Measurements from ENCODE around the gene FAM234B. TPM values are rescaled to one million over a fixed set of nuclear protein-coding genes. Genes with fewer than 3 reads are reported as not detected.

Gene FAM234B
- total and polyA plus RNA-seq, 8 donors, result 1.1 to 4.6 (median 3.7) TPM

DNA sequence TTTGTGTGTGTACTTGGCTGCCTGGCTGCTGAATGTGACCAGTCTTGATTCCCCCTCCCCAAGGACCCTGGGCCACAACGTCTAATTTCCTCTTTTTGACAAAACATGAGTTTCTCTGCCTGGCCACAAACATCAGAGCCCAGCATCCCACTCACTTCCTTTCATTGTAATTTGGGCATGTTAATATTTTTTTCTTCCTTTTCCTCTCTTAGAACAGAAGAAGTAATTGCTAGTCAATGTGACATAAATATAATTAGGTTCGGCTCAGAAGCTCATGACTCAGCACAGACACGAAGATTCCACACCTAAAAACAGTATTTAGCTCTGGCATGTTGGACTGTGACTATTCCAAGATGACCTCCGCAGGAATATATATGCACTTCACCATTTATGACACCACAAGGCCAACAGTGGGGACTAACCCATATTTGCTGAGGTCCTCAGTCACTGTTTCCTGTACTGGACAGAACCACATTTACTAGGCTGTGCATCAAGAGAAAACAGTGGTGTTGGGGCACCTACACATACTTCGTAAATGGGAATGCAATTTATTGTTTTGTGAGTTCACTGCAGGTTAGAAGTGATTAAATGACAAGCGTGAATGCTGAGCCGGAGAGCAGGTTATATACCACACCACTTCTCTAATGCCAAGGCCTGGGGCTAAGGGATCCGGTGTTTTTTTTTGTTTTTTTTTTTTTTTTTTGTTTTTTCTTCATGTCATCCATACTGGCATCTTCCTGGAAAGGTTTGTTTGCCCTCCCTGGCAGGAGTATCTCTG is 55.1 kb downstream of the FAM234B start:
- H3K27ac ChIP-seq, result peak overlapping the region in 3 of 4 donors; percentile 38 to 65 (median 53)
- TF ChIP-seq CTCF (IDR thresholded peaks at IDR 0.05), result no peak
- H3K36me3 ChIP-seq, result no peaks in the 10 kb centered on the region
- no peak for DNase-seq
- FAIRE-seq, result no peak
- peak in 1 of 4 donors; percentile 3 for ATAC-seq
- no peaks in the 10 kb centered on the region for H3K27me3 ChIP-seq
- intact Hi-C loops (cut with DNase I), result no loop called here
- peaks cover 0 to 16% (median 7%) of the 10 kb centered on the region in 3 donors for H3K4me1 ChIP-seq
- H3K4me3 ChIP-seq, result no peak overlapping the region
- no peaks in the 10 kb centered on the region for H3K9me3 ChIP-seq
- WGBS, 2 donors, result 72 to 81% methylated on average over 8 of the region's 8 CpGs

DNA sequence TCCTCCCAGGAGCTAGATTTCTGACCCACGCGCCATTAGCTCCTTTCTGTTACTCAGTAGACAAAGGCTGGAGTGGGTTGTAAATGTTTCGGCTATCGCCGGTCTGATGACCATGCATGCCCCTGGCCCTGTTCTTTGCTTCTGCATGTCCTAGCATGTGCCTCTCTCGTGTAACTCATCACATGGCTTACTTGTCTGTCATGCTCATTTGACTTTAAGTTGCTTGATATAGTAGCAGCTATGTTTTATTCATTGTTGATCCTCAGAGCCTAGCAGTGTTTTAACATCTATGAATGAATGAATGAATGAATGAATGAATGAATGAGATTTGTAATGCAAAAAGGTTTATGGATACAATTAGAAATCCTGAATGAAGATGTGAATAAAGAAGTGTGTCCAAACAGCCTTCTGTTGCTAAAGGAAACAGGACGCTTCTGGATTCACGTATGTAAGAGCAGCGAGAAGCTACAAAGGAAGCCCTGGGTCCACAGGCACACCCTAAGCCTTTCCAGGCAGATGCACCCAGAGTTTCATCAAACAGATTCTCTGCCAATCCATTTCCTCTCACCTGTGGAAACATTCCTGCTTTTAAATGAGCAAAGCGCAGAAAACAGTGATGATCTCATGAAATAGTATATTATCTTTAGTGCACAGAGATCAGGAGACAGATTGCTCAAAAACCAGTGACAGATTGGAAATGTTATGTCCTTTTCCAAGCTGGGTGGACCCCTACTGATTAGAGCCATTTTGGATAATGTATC is 55.8 kb downstream of the FAM234B start:
- H3K36me3 ChIP-seq, result no peaks in the 10 kb centered on the region
- H3K27me3 ChIP-seq, result no peaks in the 10 kb centered on the region
- peaks cover 0 to 12% (median 7%) of the 10 kb centered on the region in 3 donors for H3K4me1 ChIP-seq
- ATAC-seq (no peak), FAIRE-seq (no peak), DNase-seq (no peak)
- intact Hi-C loops (cut with DNase I), result no loop called here
- 85 to 88% methylated on average over 10 of the region's 10 CpGs for whole genome bisulfite sequencing, 2 donors
- H3K27ac ChIP-seq, result peak overlapping the region; percentile 71 to 90 (median 87)
- no peaks in the 10 kb centered on the region for H3K9me3 ChIP-seq
- H3K4me3 ChIP-seq, result no peak overlapping the region
- no peak for TF ChIP-seq CTCF (IDR thresholded peaks at IDR 0.05)

DNA sequence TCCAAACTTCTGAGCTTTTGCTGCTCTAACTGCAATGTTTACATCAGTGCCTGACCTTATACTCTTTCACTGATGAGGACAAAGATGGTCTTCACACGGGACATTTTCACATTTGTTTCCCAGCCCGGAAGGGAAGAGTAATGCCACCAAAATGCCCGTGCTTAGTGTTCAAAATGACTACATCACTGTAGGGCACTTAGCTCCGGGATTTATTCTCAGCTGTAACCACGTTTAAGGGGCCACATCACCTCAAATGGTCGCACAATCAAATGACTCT is 56.4 kb downstream of the FAM234B start:
- FAIRE-seq (no peak), ATAC-seq (no peak), DNase-seq (no peak)
- intact Hi-C loops (cut with DNase I), result no loop called here
- Histone ChIP-seq H3K4me1 (peaks cover 0 to 10% (median 7%) of the 10 kb centered on the region in 3 donors), H3K27me3 (no peaks in the 10 kb centered on the region), H3K36me3 (no peaks in the 10 kb centered on the region), H3K27ac (peak overlapping the region; percentile 71 to 90 (median 87)), H3K4me3 (peak overlapping the region in 2 of 4 donors; percentile 41 to 70), H3K9me3 (no peaks in the 10 kb centered on the region)
- no peak for TF ChIP-seq CTCF (IDR thresholded peaks at IDR 0.05)
- 21 to 22% methylated on average over 6 of the region's 6 CpGs for WGBS, 2 donors

DNA sequence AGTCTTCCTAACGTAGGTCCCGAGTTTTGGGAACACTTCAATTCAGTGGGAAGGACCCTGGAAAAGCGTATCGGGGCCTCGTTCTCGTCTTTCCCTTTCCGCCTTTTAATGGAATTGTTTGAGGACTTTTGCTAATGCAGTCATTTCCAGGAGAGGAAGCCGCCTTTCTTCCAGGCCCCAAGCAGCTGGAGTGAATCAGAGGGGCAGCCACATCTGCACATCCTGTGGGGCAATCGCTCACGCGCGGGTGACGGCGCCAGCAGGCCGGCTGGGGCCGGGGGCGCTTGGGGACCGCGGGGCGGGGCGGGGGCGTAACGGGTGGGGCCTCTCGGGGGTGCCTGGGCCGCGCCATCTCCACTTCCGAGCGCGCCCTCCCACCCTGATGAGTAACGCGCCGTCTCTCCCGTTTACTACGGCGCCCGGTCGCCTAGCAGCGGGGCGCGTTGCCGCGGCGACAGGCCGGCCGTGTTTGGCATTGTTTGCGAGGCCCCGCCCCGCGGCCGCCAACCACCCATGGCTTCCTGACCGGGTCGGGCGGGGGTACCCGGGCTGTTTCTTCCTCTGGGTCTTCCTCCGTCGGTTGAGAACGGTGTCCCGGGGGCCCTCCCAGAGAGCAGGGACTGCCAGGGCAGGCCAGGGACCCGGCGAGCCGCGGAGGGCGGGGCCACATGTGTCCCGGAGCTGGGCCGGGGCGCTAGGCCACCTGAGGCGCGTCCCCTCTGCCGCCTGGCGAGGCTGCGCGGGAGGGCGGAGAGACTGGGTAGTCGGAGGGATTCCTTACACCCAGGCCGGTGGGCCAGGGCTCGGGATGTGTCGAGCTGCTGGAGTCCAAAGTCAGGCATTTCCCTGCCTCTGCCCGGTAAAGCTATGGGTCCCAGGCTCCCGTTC is 56.9 kb downstream of the FAM234B start:
- Histone ChIP-seq H3K9me3 (no peaks in the 10 kb centered on the region), H3K4me1 (peaks cover 0 to 8% (median 7%) of the 10 kb centered on the region in 3 donors), H3K27me3 (no peaks in the 10 kb centered on the region), H3K27ac (peak overlapping the region; percentile 71 to 90 (median 87)), H3K4me3 (peak overlapping the region; percentile 34 to 70 (median 46)), H3K36me3 (no peaks in the 10 kb centered on the region)
- FAIRE-seq (no peak), ATAC-seq (peak; percentile 86 to 97 (median 92)), DNase-seq (peak; percentile 81 to 92 (median 88))
- TF ChIP-seq CTCF (IDR thresholded peaks at IDR 0.05), result no peak
- 3 to 4% methylated on average over 61 to 79 of the region's 79 CpGs for WGBS, 2 donors
- intact Hi-C loops (cut with DNase I), result no loop called here

Data from pancreas (tissue), 10 donors.